Measurements from ENCODE around the gene ADCY7. TPM values are rescaled to one million over a fixed set of nuclear protein-coding genes. Genes with fewer than 3 reads are reported as not detected.

The ADCY7 gene
- 8.5 and 9.7 TPM in 2 replicates for polyA plus RNA-seq (2011; rRNA removed)
- 18.2 and 32.4 TPM in 2 replicates for polyA minus RNA-seq (2011; rRNA and poly(A)+ RNA removed)

- peak; percentile 34 for DNase-seq (ENCODE audit: low read depth, low spot score)
- Histone ChIP-seq H3K27ac (ENCODE audit: low read depth, low read length) (peak within 1 kb of the TSS; percentile 70), H3K4me3 (ENCODE audit: low read depth, low read length) (peak within 1 kb of the TSS; percentile 62), H3K9me3 (ENCODE audit: control insufficient read depth, insufficient read depth, low read length) (no peaks in the 10 kb centered on the region), H3K27me3 (ENCODE audit: control insufficient read depth, insufficient read depth, low read length) (no peaks in the 10 kb centered on the region)
- ChIA-PET CTCF (no interaction called here), POLR2A (no interaction called here)
- no peak for TF ChIP-seq CTCF (IDR thresholded peaks at IDR 0.05; ENCODE audit: low read depth, low read length)
Observed at GRCh38 chr16:50266337-50267091, at the start of gene ADCY7. TSS of gene ADCY7 (plus strand) at chr16:50266551. CDS start at chr16:50288180, 21,629 bp downstream.

GRCh38 chr16:50219402-50219975 lies 46.9 kb upstream of the ADCY7 start:
- DNase-seq (ENCODE audit: low read depth, low spot score) = no peak
- no peak overlapping the region for H3K27ac ChIP-seq (ENCODE audit: low read depth, low read length)
- H3K4me3 ChIP-seq (ENCODE audit: low read depth, low read length) = no peak overlapping the region
- ChIA-PET CTCF (interaction anchor here (1.1 to 3.0 kb wide), 2 partner anchors 9 to 446 kb away, joined by 3 to 21 read pairs; no protein-coding TSS in a partner anchor), POLR2A (no interaction called here)
- no peak for TF ChIP-seq CTCF (IDR thresholded peaks at IDR 0.05; ENCODE audit: low read depth, low read length)
- H3K27me3 ChIP-seq (ENCODE audit: control insufficient read depth, insufficient read depth, low read length) = no peaks in the 10 kb centered on the region
- H3K9me3 ChIP-seq (ENCODE audit: control insufficient read depth, insufficient read depth, low read length) = no peaks in the 10 kb centered on the region

- no peak overlapping the region for H3K27ac ChIP-seq (ENCODE audit: low read depth, low read length)
- no peak for DNase-seq (ENCODE audit: low read depth, low spot score)
- H3K4me3 ChIP-seq (ENCODE audit: low read depth, low read length) = no peak overlapping the region
- no peak for TF ChIP-seq CTCF (IDR thresholded peaks at IDR 0.05; ENCODE audit: low read depth, low read length)
- no peaks in the 10 kb centered on the region for H3K9me3 ChIP-seq (ENCODE audit: control insufficient read depth, insufficient read depth, low read length)
- H3K27me3 ChIP-seq (ENCODE audit: control insufficient read depth, insufficient read depth, low read length) = no peaks in the 10 kb centered on the region
- ChIA-PET POLR2A (no interaction called here), CTCF (interaction anchor here (1.0 to 1.6 kb wide), 5 partner anchors 9 to 441 kb away, joined by 3 to 11 read pairs (median 4); no protein-coding TSS in a partner anchor)
Observed at GRCh38 chr16:50224286-50224685, 42.1 kb upstream of the ADCY7 start.

DNA sequence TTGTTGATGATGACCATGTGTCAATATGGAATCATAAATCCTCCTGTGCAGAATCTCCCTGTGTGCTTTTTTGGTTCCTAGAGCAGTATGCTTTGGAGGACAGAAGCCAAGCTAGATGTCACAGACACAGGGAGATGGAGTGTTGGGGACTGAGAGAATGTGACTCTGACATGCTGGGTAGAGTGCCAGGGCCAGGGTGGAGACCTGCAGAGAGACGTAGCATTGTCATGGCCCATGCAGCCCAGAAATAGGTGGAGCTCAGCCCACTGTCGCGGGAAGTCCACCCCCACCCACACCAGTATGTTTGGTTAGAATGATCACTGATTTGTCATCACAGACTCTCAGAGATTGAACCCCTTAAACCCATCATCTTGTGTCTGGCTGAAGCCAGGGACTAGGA lies 39.2 kb upstream of the ADCY7 start:
- POLR2A ChIA-PET = no interaction called here

More for the DNA sequence above, 39.2 kb upstream of the ADCY7 start:
- CTCF ChIA-PET = interaction anchor here (1.0 to 2.3 kb wide), 3 partner anchors 17 to 438 kb away, joined by 4 to 13 read pairs (median 7); no protein-coding TSS in a partner anchor
- TF ChIP-seq CTCF (IDR thresholded peaks at IDR 0.05; ENCODE audit: low read depth, low read length) = no peak
- DNase-seq (ENCODE audit: low read depth, low spot score) = no peak
- Histone ChIP-seq H3K27me3 (ENCODE audit: control insufficient read depth, insufficient read depth, low read length) (no peaks in the 10 kb centered on the region), H3K27ac (ENCODE audit: low read depth, low read length) (no peak overlapping the region), H3K4me3 (ENCODE audit: low read depth, low read length) (no peak overlapping the region), H3K9me3 (ENCODE audit: control insufficient read depth, insufficient read depth, low read length) (no peaks in the 10 kb centered on the region)
